Epidermal melanocyte (primary cell): Measurements from ENCODE around the gene TMEM174.
A peak's percentile ranks its signal among the peaks of the same experiment; 100 is the strongest.
"Not testable (repeated sequence)": the region's sequence is repeated elsewhere in the genome, so short reads cannot be mapped to it uniquely, and the experiment has no call there.

Experiments used
- DNase-seq: peaks from one replicate; pipeline ENCODE4 v3.0.0; 2011; ENCODE audit warnings: low spot score; ENCODE audit not compliant: insufficient read length

TMEM174 gene

DNA sequence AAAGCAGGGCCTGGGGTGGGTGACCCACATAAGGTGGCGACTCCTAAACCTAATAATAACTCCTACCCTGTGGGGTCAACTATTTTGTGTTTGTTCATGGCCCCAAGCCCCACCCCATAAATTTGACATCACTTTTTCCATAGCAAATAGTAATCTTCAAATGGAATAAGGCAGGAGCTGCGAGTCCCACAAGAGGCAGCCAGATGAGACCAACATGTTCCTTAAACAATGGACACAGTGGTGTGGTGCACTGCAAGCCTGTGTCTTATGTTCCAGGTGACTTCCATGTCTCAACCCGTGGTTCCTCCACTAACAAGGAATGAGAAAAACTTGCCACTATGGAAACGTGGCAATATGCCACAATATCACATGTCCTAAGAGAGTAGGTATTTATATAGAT, 20.6 kb downstream of the TMEM174 start:
- DNase-seq = no peak

DNA sequence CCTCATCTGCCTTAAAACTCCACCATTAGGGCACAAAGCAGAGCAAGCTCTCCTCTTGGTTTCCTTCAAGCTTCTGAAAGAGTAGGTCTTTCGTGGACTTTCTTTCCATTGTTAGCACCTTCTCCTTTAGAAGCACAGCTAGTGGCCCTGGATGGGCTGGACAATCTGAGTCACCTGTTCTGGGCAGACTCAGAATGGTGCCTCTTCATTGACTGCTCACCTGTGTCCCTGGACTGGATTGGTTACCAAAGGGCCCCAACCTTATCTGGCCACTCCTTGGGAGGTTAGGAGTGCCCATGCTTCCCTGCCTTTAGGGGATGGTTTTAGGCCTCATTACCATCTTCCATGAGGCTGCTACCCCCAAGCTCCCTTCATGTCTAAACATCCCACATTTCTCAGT, 23.2 kb downstream of the TMEM174 start:
- DNase-seq = no peak

DNA sequence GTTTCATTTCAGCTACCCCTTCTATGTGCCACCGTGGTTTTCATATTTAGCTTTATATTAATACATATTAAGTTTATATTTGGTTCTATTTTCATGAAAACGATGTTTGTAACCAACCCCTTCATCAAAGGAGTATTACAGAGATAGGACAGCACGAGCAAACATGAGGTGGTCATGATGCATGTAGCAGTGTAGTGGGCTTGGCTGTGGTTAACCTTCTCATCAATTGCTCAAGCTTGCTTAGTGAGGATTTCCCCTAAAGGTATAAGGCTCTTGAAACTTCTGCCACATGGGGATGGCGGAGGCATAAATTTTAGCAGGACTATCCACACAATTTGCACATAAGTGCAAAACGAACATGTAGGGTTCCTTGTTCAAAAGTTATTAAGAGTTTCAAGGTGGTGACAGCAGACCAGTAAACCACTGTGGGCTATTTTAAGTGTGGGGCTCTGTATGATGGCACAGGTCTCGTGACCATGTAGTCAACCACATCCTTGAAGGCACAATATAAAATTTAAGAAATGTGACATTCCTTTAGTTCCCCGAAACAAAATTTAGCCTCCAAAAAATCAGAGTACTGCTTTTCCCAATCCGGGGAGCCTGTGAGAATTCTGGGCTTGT, 24.8 kb downstream of the TMEM174 start:
- no peak for DNase-seq

DNA sequence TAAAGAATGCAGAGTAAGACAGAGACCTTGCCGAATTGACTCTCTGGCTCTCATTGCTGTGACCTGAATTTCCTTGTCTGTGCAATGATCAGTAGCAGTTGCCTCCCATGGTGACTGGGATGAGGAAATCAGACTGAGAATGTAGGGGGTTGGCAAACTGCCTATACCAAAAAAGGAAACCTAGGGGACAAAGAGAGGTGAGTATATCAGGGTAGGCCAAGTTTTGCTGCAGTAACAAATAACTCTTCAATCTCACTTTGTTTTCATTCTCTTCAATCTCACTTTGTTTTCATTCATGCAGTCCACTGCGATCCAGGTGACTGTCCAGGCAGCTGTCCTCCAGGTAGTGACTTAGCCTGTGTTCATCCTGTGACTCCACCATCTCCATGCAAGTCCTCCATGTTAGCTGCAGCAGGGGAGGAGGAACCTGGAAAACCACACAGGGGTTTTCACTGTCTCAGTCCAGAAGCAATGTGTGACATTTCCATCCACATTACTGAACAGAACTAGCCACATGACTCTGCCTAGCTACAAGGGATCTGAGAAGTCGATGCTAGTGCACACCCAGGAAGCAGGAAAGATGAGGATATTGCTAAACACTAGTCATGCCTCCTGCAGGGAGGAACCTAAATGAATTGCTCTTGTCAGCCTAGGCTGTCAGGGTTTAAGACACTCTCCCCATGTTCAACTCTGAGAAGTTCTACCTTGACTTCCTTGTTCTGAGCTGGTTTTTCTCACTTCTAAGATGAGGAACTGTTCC, 26.0 kb downstream of the TMEM174 start:
- DNase-seq = no peak

DNA sequence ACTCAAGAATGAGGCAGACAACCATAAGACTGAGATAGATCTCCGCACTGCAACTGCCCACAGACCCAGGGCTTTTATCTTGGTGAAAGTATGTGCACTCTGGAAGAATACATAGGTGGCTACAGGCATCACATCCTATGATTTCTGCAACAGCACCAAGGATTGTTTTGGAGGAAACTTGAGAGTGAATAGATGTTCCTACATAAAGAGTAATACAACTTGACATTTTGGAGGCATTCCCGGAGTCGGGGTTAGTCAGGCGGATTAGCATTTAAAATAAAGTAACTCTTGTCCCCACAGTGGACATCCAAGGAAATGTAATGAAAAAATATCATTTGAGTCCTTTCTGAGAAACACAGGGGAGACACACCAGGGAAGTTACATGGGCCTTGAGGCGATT, 26.7 kb downstream of the TMEM174 start:
- no peak for DNase-seq

- DNase-seq = peak; percentile 41
Observed at GRCh38 chr5:73201547-73202513, 28.8 kb downstream of the TMEM174 start.

GRCh38 chr5:73204332-73204731, 31.3 kb downstream of the TMEM174 start:
- DNase-seq = no peak

- DNase-seq = no peak
Observed at GRCh38 chr5:73204733-73205132, 31.7 kb downstream of the TMEM174 start.

DNA sequence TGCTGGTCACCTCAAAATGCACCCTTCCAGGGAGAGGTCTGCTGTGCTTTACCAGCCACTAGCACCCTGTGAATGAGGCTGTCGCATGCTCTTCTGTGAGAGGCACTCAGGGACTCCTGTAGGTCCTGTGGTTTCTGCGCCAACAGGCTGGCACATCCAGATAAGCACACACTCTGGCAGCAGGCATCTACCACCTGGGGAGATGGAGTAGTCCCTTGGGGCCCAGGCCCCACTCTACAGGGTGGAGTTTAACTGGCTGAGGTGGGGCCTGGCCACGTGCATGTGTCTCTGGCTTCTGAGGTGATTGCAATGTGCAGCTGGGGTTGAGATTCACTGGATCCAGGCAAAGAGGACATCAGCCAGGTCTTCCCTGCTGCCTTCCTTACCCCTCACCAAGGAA, 32.3 kb downstream of the TMEM174 start:
- DNase-seq = no peak

GRCh38 chr5:73207239-73207638, 34.2 kb downstream of the TMEM174 start:
- DNase-seq = not testable (repeated sequence)

- not testable (repeated sequence) for DNase-seq
Observed at GRCh38 chr5:73209075-73209474, 36.1 kb downstream of the TMEM174 start.

GRCh38 chr5:73212693-73213092, 39.7 kb downstream of the TMEM174 start:
- not testable (repeated sequence) for DNase-seq

GRCh38 chr5:73213566-73213998, 40.6 kb downstream of the TMEM174 start:
- DNase-seq = no peak

- DNase-seq = no peak
Observed at GRCh38 chr5:73214306-73214705, 41.3 kb downstream of the TMEM174 start.

GRCh38 chr5:73214996-73215395, 42.0 kb downstream of the TMEM174 start:
- DNase-seq = no peak

DNA sequence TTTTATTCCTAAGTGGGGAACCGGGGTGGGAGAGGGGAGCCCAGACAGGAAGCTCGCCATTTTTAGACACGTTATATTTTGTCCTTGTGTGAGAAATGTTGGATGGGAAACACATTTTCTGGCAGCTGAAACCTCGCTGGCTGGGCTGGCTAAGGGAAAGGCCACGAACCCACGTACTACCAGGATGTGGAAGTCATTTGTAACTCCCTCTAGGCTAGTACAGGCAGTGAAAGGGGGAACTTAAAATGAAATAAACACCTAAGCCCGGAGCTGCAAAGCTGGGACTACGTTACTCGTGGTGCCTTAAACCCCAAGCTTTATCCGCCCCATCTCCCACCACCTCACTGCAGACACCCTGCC, 42.5 kb downstream of the TMEM174 start:
- DNase-seq = no peak

DNA sequence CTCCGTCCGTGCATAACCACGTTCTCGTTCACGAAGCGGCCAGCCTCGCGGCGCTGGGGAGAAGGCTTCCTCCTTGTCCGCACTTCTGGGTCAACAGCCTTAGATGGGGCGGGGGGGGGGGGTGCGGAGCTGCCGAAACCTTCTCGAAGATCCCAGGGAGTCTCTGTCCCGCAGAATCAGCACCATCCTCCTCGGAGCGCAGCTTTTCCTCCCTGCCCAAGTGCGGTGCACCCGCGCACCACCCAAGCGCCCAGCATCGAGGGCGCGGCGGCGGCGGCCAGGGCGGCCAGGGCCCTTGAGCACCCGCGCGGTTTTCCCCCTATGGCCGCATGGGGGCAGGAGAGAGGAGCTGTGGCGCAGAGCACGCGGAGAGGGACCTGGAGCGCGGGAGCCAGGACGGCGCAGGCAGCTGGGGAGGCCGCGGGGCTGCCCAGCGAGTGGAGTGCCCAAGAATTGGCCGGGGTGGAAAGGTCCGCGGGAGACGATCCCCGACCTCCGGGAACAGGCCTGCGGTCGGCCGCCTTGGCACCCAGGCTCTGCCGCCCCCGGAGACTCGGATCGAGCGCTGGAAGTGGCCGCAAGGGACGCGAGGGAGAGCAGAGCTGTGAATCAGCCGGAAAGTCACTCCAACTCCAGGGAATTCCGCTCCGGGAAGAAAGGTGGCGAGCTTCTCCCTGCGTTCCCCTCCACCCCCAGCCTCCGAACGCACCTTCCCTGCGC, 43.1 kb downstream of the TMEM174 start:
- peak; percentile 77 for DNase-seq

- DNase-seq = no peak
Observed at GRCh38 chr5:73218552-73219171, 45.7 kb downstream of the TMEM174 start.

DNA sequence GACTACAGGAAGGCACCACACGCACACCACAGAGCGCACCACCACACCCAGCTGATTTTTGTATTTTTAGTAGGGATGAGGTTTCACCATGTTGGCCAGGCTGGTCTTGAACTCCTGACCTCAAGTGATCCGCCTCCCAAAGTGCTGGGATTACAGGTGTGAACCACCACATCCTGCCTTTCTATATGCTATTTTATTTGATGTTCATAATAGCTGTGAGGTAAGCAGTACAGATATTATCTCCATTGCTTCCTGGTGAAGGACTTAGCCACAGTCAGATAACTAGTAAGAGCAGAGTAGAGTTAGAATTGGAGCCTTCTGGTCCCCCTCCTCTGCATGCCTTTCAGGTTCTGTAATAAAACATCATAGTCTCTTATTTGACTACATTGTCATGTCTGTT, 46.3 kb downstream of the TMEM174 start:
- DNase-seq = not testable (repeated sequence)

- DNase-seq = no peak
Observed at GRCh38 chr5:73221161-73221560, 48.2 kb downstream of the TMEM174 start.

DNA sequence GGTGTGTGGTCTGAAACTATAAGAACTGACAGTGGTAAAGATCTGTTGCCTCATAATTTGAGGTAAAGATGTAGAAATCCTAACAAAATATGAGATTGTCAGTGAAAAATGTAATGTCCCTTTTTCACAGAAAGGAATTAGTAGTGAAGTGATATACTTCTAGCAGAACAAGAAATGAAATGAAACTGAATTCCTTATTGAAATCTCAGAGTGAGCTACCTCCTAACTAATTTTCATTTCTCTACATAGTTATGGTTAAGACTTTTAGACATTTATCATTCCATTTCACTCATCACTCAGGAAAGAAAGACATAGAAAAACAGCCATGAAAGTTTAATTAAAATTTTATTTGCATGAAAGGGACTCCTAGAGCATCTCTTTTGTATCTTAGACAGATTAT, 48.7 kb downstream of the TMEM174 start:
- no peak for DNase-seq
